ENCODE results near the gene THAP7. TPM values are rescaled to one million over a fixed set of nuclear protein-coding genes. Genes with fewer than 3 reads are reported as not detected.

THAP7 gene
- total and polyA plus RNA-seq, 2 experiments from 2014 or later: 21.8 to 25.9 TPM

GRCh38 chr22:21026783-21027692, 25.1 kb upstream of the THAP7 start:
- H3K27ac ChIP-seq (ENCODE audit: low read depth): no peak overlapping the region
- H3K4me1 Mint-ChIP-seq: peaks cover 8% of the 10 kb centered on the region
- H3K4me3 ChIP-seq: no peak overlapping the region
- TF ChIP-seq JUNB (IDR thresholded peaks at IDR 0.05; ENCODE audit: unreplicated experiment) (no peak), EZH2phosphoT487 (IDR thresholded peaks at IDR 0.05; ENCODE audit: unreplicated experiment) (no peak)
- H3F3A ChIP-seq (replicated peaks; ENCODE audit: low read depth): no peaks in the 10 kb centered on the region
- H3K27me3 Mint-ChIP-seq (ENCODE audit: insufficient read depth, low read depth, poor library complexity): peaks cover 22% of the 10 kb centered on the region
- DNase-seq (ENCODE audit: low spot score) (no peak), ATAC-seq (no peak)
- no peak overlapping the region for H3K4me3 Mint-ChIP-seq
- H3K4me2 ChIP-seq: no peak overlapping the region
- no peaks in the 10 kb centered on the region for H3K9me2 ChIP-seq (ENCODE audit: insufficient read depth)
- no peaks in the 10 kb centered on the region for H3K36me3 ChIP-seq (ENCODE audit: insufficient read depth)
- no peaks in the 10 kb centered on the region for H3K4me1 ChIP-seq (ENCODE audit: insufficient read depth)
- H3K79me2 ChIP-seq (replicated peaks; ENCODE audit: insufficient read depth): no peaks in the 10 kb centered on the region
- no peaks in the 10 kb centered on the region for H3K36me3 Mint-ChIP-seq (ENCODE audit: low read depth)
- H3K27me3 ChIP-seq (ENCODE audit: insufficient read depth): peaks cover 11% of the 10 kb centered on the region; the same call in 1 of the 2 replicates
- H3K27ac Mint-ChIP-seq: no peak overlapping the region
- H4K20me1 ChIP-seq (replicated peaks; ENCODE audit: insufficient read depth): no peaks in the 10 kb centered on the region
- H3K9me3 Mint-ChIP-seq: no peaks in the 10 kb centered on the region; the same call in 2 of the 3 replicates
- H2AFZ ChIP-seq: no peak overlapping the region

- no peak overlapping the region for H3K4me3 ChIP-seq
- no peaks in the 10 kb centered on the region for H3K79me2 ChIP-seq (replicated peaks; ENCODE audit: insufficient read depth)
- H3K4me3 Mint-ChIP-seq: no peak overlapping the region
- no peaks in the 10 kb centered on the region for H3K4me1 ChIP-seq (ENCODE audit: insufficient read depth)
- H3K36me3 Mint-ChIP-seq (ENCODE audit: low read depth): no peaks in the 10 kb centered on the region
- H3K27ac ChIP-seq (ENCODE audit: low read depth): no peak overlapping the region
- no peak overlapping the region for H2AFZ ChIP-seq
- peaks cover 2% of the 10 kb centered on the region; the same call in 1 of the 2 replicates for H3K27me3 ChIP-seq (ENCODE audit: insufficient read depth)
- H3K9me2 ChIP-seq (ENCODE audit: insufficient read depth): no peaks in the 10 kb centered on the region
- TF ChIP-seq ZNF331 (CRISPR knock-in tag; IDR thresholded peaks at IDR 0.05; ENCODE audit: low read depth): no peak
- TF ChIP-seq REST (IDR thresholded peaks at IDR 0.05; ENCODE audit: unreplicated experiment): no peak
- no peak for TF ChIP-seq NANOG (IDR thresholded peaks at IDR 0.05; ENCODE audit: borderline replicate concordance)
- no peak for TF ChIP-seq POLR2AphosphoS5 (IDR thresholded peaks at IDR 0.05; ENCODE audit: low read depth)
- TF ChIP-seq ZNF114 (CRISPR knock-in tag; IDR thresholded peaks at IDR 0.05): no peak
- no peak for TF ChIP-seq EZH2phosphoT487 (IDR thresholded peaks at IDR 0.05; ENCODE audit: unreplicated experiment)
- H3K27ac Mint-ChIP-seq: no peak overlapping the region
- no peaks in the 10 kb centered on the region; the same call in 2 of the 3 replicates for H3K9me3 Mint-ChIP-seq
- H3K4me2 ChIP-seq: no peak overlapping the region
- H3K4me1 Mint-ChIP-seq: peaks cover 8% of the 10 kb centered on the region
- DNase-seq (ENCODE audit: low spot score): no peak
- ATAC-seq: no peak
- H3K36me3 ChIP-seq (ENCODE audit: insufficient read depth): no peaks in the 10 kb centered on the region
- H3F3A ChIP-seq (replicated peaks; ENCODE audit: low read depth): no peaks in the 10 kb centered on the region
- no peaks in the 10 kb centered on the region for H4K20me1 ChIP-seq (replicated peaks; ENCODE audit: insufficient read depth)
- peaks cover 18% of the 10 kb centered on the region for H3K27me3 Mint-ChIP-seq (ENCODE audit: insufficient read depth, low read depth, poor library complexity)
These were observed 24.1 kb upstream of the THAP7 start for GRCh38 chr22:21025763-21026755.
